Measurements from ENCODE around the gene TRIM10.

TRIM10 gene

GRCh38 chr6:30160785-30161531 lies at the start of gene TRIM10:
TRIM10 (minus strand) TSS chr6:30161211; CDS start chr6:30160858, 353 bp downstream.
- TF ChIP-seq CTCF (IDR thresholded peaks at IDR 0.05; ENCODE audit: insufficient read depth, low read depth, low read length, missing control alignments): no peak

GRCh38 chr6:30207619-30208295 lies 46.7 kb upstream of the TRIM10 start:
- H3K4me3 ChIP-seq (ENCODE audit: low read length): no peak overlapping the region
- DNase-seq (ENCODE audit: low read depth): peak; percentile 16
- TF ChIP-seq CTCF (IDR thresholded peaks at IDR 0.05; ENCODE audit: insufficient read depth, low read depth, low read length, missing control alignments): no peak

More at GRCh38 chr6:30160785-30161531, at the start of gene TRIM10:
- no peak for DNase-seq (ENCODE audit: low read depth)
- no peak within 1 kb of the TSS for H3K4me3 ChIP-seq (ENCODE audit: low read length)

- no peak for TF ChIP-seq CTCF (IDR thresholded peaks at IDR 0.05; ENCODE audit: insufficient read depth, low read depth, low read length, missing control alignments)
- DNase-seq (ENCODE audit: low read depth): peak; percentile 21
- no peak overlapping the region for H3K4me3 ChIP-seq (ENCODE audit: low read length)
These were observed 46.0 kb upstream of the TRIM10 start for GRCh38 chr6:30206799-30207618.

- no peak for TF ChIP-seq CTCF (IDR thresholded peaks at IDR 0.05; ENCODE audit: insufficient read depth, low read depth, low read length, missing control alignments)
- DNase-seq (ENCODE audit: low read depth): no peak
- no peak overlapping the region for H3K4me3 ChIP-seq (ENCODE audit: low read length)
These were observed 45.1 kb upstream of the TRIM10 start for GRCh38 chr6:30206152-30206551.

GRCh38 chr6:30204116-30204515 lies 43.1 kb upstream of the TRIM10 start:
- no peak for DNase-seq (ENCODE audit: low read depth)
- H3K4me3 ChIP-seq (ENCODE audit: low read length): no peak overlapping the region
- TF ChIP-seq CTCF (IDR thresholded peaks at IDR 0.05; ENCODE audit: insufficient read depth, low read depth, low read length, missing control alignments): no peak

GRCh38 chr6:30202366-30202765 lies 41.4 kb upstream of the TRIM10 start:
- no peak for TF ChIP-seq CTCF (IDR thresholded peaks at IDR 0.05; ENCODE audit: insufficient read depth, low read depth, low read length, missing control alignments)
- H3K4me3 ChIP-seq (ENCODE audit: low read length): no peak overlapping the region
- DNase-seq (ENCODE audit: low read depth): peak; percentile 32
